Thyroid gland (tissue), 4 donors: ENCODE results near the gene HEATR9. TPM values are rescaled to one million over a fixed set of nuclear protein-coding genes. Genes with fewer than 3 reads are reported as not detected.
A peak's percentile ranks its signal among the peaks of the same experiment; 100 is the strongest.

ENCODE experiments used
- DNase-seq, 2 donors: peaks; one replicate each; pipeline ENCODE4 v3.0.0-alpha.2; 2019
- H3K27ac ChIP-seq, 3 donors: fragments of 200-600 bp; sonication (generic); 1 replicate in 2 of 3; 2 replicates in 1 of 3; pipeline ENCODE4 v1.5.1; 2016 to 2019; ENCODE audit warnings: mild to moderate bottlenecking in 1 of 3, moderate library complexity in 1 of 3
- H3K27me3 ChIP-seq: fragments of 200-600 bp; sonication (generic); one replicate; pipeline ENCODE4 v1.5.1; 2019
- H3K36me3 ChIP-seq, 2 donors: fragments of 200-600 bp; sonication (generic); one replicate each; pipeline ENCODE4 v1.5.1; 2016 to 2019
- H3K4me1 ChIP-seq, 2 donors: fragments of 200-600 bp; sonication (generic); one replicate each; pipeline ENCODE4 v1.5.1; 2017 to 2019
- H3K4me3 ChIP-seq, 3 donors: fragments of 200-600 bp; sonication (generic); replicated peaks in 1 of 3; 1 replicate in 2 of 3; 2 replicates in 1 of 3; pipeline ENCODE4 v1.5.1; 2016; ENCODE audit warnings: mild to moderate bottlenecking in 1 of 3
- H3K9me3 ChIP-seq: fragments of 200-600 bp; sonication (generic); one replicate; pipeline ENCODE4 v1.5.1; 2017
- CTCF ChIP-seq, 6 experiments: fragments of 200-600 bp in 3 of 6; fragments of 450-650 bp in 3 of 6; sonication (generic) in 3 of 6; IDR thresholded peaks; one replicate each; pipeline ENCODE4 v1.5.1; 2016 to 2019; ENCODE audit warnings: antibody characterized with exemption in 6 of 6, mild to moderate bottlenecking in 2 of 6, inconsistent platforms in 1 of 6, moderate library complexity in 1 of 6
- POLR2A ChIP-seq, 2 donors: fragments of 450-650 bp; IDR thresholded peaks; one replicate each; pipeline ENCODE4 v1.6.1; 2017; ENCODE audit warnings: antibody characterized with exemption in 2 of 2, mild to moderate bottlenecking in 2 of 2, moderate library complexity in 1 of 2
- WGBS, 2 donors: methylation state at CpG; one replicate each; pipeline ENCODE4 v1.1.5; 2017; 5-methylcytosine and 5-hydroxymethylcytosine counted together
- intact Hi-C: fragments of 100-400 bp; cut with DNase I; formaldehyde crosslinking; loops from one replicate; pipeline ENCODE4 v1.15.1; 2023
- total RNA-seq, 4 donors: library from RNA; depleted of rRNA; stranded (reverse); fragments of >200 nt; gene quantifications; one replicate each; pipeline ENCODE4 v1.2.3, GENCODE V29; 2016

Gene HEATR9
- total RNA-seq, 4 donors from 2014 or later: 0.40 TPM; not detected in 3

- intact Hi-C loops: no loop called here
- 59 to 63% methylated on average over 6 of the region's 6 CpGs for WGBS, 2 donors
These were observed 23.7 kb upstream of the HEATR9 start for GRCh38 chr17:35892091-35893035.

GRCh38 chr17:35891269-35891668 lies 22.6 kb upstream of the HEATR9 start:
- Histone ChIP-seq H3K27ac (no peak overlapping the region), H3K4me3 (no peak overlapping the region), H3K36me3 (no peaks in the 10 kb centered on the region), H3K27me3 (no peaks in the 10 kb centered on the region), H3K9me3 (no peaks in the 10 kb centered on the region), H3K4me1 (peaks cover 0 to 3% of the 10 kb centered on the region in 2 donors)
- 84 to 86% methylated on average over 4 of the region's 4 CpGs for WGBS, 2 donors
- DNase-seq: no peak
- TF ChIP-seq POLR2A (IDR thresholded peaks at IDR 0.05) (no peak), CTCF (IDR thresholded peaks at IDR 0.05) (no peak)
- intact Hi-C loops: no loop called here

More at GRCh38 chr17:35892091-35893035, 23.7 kb upstream of the HEATR9 start:
- no peak overlapping the region for H3K4me3 ChIP-seq
- H3K27ac ChIP-seq: no peak overlapping the region
- H3K27me3 ChIP-seq: no peaks in the 10 kb centered on the region
- no peaks in the 10 kb centered on the region for H3K9me3 ChIP-seq
- no peaks in the 10 kb centered on the region for H3K36me3 ChIP-seq
- DNase-seq: no peak
- H3K4me1 ChIP-seq: peaks cover 0 to 3% of the 10 kb centered on the region in 2 donors
- no peak for TF ChIP-seq CTCF (IDR thresholded peaks at IDR 0.05)

GRCh38 chr17:35890774-35891155 lies 22.1 kb upstream of the HEATR9 start:
- Histone ChIP-seq H3K36me3 (no peaks in the 10 kb centered on the region), H3K4me3 (no peak overlapping the region), H3K4me1 (peaks cover 0 to 3% of the 10 kb centered on the region in 2 donors), H3K9me3 (no peaks in the 10 kb centered on the region), H3K27me3 (no peaks in the 10 kb centered on the region), H3K27ac (no peak overlapping the region)
- intact Hi-C loops: no loop called here
- DNase-seq: peak; percentile 14 to 24
- 52 to 68% methylated on average over 4 of the region's 4 CpGs for WGBS, 2 donors
- TF ChIP-seq CTCF (IDR thresholded peaks at IDR 0.05) (no peak), POLR2A (IDR thresholded peaks at IDR 0.05) (no peak)

GRCh38 chr17:35889818-35890773 lies 21.4 kb upstream of the HEATR9 start:
- Histone ChIP-seq H3K27ac (no peak overlapping the region), H3K9me3 (no peaks in the 10 kb centered on the region), H3K4me1 (peaks cover 0 to 3% of the 10 kb centered on the region in 2 donors), H3K36me3 (no peaks in the 10 kb centered on the region), H3K27me3 (no peaks in the 10 kb centered on the region), H3K4me3 (no peak overlapping the region)
- DNase-seq: peak; percentile 39 to 45
- no peak for TF ChIP-seq CTCF (IDR thresholded peaks at IDR 0.05)
- no peak for TF ChIP-seq POLR2A (IDR thresholded peaks at IDR 0.05)
- intact Hi-C loops: no loop called here
- 82 to 88% methylated on average over 2 of the region's 2 CpGs for WGBS, 2 donors
